ENCODE measurements around the gene GPD1L.

- no peak for TF ChIP-seq POLR2A (IDR thresholded peaks at IDR 0.05)
- no peak for TF ChIP-seq CTCF (IDR thresholded peaks at IDR 0.05)
These were observed 60.2 kb downstream of the GPD1L start for GRCh38 chr3:32166654-32167053.

All from heart left ventricle (tissue), 13 donors.